Islet precursor cell (in vitro differentiated cells): Measurements from ENCODE around the gene GGA2.
"Not testable (repeated sequence)": the region's sequence is repeated elsewhere in the genome, so short reads cannot be mapped to it uniquely, and the experiment has no call there.

Experiments used
- DNase-seq: peaks from one replicate; pipeline ENCODE4 v3.0.0-alpha.2; 2018

Gene GGA2

GRCh38 chr16:23464196-23464595 lies 46.1 kb downstream of the GGA2 start:
- no peak for DNase-seq

- not testable (repeated sequence) for DNase-seq
Measured at GRCh38 chr16:23462994-23463393, 47.3 kb downstream of the GGA2 start.

DNA sequence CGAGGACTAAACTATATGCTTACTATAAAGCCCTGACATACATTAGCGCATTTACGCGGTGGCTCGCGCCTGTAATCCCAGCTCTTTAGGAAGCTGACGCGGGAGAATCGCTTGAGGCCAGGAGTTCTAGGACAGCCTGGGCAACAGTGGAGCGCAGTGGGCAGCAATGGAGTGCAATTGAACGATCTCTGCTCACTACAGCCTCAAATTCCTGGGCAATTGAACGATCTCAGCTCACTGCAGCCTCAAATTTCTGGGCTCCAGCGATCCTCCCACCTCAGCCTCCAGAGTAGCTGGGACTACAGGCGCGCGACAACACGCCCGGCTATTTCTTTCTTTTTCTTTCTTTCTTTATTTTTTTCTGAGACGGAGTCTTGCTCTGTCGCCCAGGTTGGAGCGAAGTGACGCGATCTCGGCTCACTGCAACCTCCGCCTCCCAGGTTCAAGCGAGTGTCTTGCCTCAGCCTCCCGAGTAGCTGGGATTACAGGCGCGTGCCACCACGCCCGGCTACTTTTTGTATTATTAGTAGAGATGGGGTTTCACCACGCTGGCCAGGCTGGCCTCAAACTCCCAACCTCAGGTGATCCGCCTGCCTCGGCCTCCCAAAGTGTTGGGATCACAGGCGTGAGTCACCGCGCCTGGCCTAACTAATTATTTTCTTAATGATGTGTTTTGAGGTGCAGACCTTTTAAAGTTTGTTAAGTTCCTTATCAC lies 56.8 kb downstream of the GGA2 start:
- DNase-seq, result no peak

GRCh38 chr16:23452572-23453337 lies 57.5 kb downstream of the GGA2 start, which contains the start of gene COG7:
Gene COG7 (minus strand): TSS chr16:23453189. CDS start chr16:23452994, 195 bp downstream.
- peak; percentile 93 for DNase-seq

DNA sequence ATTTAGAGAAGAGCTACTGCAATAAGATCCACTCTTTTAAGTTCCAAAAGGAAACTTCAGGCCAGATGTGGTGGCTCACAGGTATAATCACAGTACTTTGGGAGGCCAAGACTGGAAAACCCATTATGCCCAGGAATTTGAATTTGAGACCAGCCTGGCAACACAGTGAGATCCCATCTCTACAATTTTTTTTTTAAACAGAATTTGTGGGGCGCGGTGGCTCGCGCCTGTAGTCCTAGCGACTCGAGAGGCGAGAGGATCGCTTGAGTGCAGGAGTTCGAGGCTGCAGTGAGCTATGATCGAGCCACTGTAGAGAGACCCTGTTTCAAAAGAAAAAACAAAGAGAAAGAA lies 58.1 kb downstream of the GGA2 start:
- DNase-seq, result no peak

GRCh38 chr16:23448392-23448791 lies 61.9 kb downstream of the GGA2 start:
- DNase-seq, result no peak

DNA sequence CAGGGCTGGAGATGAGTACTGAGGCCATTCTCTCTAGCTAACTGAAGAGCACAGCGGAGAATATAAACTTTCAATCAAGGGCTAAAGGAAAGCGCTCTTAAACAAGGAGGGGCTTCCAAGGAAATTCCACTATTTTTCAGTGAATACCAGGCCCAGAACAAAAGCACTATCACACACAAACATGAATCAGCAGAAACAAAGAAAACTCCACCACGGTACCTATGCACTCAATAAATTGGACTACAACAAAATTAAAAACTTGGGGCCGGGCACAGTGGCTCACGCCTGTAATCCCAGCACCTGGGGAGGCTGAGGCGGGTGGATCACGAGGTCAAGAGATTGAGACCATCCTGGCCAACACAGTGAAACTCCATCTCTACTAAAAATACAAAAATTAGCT lies 72.8 kb downstream of the GGA2 start:
- DNase-seq, result not testable (repeated sequence)

- no peak for DNase-seq
Measured at GRCh38 chr16:23436951-23437350, 73.3 kb downstream of the GGA2 start.

- peak; percentile 85 for DNase-seq
Measured at GRCh38 chr16:23435500-23435899, 74.8 kb downstream of the GGA2 start.

DNA sequence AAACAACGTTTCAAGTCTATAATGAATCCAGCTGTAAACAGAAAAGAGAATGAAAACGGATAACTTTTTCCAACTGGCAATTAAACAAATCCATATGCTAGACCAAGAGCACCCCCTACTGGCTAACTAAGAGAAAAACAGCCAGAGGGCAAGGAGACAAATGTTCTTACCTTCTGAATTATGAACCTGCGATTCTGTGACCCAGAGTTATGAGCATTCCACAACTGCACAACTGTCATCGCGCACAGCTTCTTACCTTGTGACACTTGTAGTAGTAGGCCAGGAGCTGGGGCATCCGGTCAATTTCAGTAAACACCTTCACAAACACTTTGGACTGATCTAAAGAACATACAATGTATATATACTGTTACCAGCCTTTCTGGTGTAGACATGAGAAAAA lies 75.9 kb downstream of the GGA2 start:
- no peak for DNase-seq

- DNase-seq, result no peak
Measured at GRCh38 chr16:23433261-23433920, 76.9 kb downstream of the GGA2 start.

DNA sequence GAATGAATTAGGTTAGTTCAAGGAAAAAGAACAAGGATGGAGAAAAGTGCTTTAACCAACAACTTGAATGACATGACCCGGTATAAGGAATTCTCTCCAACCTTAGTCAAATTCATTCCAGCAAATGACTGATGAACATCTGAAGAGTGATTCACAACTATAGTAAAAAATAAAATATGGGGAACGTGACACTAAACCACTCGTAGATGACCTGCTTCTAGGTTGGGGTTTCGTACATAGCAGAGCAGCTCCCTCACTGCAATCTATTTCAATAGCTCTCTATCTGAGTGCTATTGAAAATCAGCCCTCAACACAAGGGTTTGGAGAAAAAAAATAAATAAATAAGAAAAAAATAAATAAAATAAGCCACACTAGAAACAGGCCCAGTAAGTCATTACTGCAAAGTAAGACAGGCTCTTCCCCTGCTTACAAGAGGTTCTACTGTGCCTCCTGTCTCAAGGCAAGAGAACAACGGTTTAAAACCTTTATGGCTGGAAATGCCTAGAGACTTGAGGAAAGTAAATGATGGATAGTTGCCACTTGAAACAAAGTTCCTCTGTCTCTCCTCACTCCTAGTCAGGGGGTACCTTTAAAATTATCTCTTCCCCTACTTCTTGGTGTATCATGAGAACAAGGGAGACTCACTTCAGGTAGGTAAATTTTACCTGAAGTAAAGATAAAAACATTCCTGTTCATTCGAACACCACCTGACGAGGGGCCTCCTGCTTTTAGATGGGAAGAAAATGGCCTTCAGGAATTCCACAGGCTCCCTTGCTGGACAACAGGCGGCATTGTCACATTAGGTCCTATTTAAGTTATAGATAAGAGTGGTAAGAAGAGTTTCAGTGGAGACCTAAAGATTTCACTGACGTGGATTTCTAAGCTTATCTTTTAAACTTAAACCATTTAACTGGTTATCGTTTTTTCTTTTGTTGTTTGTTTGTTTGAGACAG lies 77.8 kb downstream of the GGA2 start:
- no peak for DNase-seq

DNA sequence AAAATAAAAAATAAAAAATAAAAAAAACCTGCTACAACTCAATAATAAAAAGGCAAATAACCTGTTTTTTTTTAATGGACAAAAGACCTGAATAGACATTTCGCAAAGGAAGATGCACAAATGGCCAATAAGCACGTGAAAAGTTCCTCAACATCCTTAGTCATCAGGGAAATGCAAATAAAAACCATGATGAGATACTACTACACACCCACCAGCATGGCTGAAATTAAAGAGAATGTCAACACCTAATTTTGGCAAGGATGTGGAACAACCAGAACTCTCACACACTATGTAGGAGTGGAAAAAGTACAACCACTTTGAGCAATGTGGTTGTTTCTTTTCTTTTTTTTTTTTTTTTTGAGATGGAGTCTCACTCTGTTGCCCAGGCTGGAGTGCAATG lies 81.9 kb downstream of the GGA2 start:
- DNase-seq, result no peak

DNA sequence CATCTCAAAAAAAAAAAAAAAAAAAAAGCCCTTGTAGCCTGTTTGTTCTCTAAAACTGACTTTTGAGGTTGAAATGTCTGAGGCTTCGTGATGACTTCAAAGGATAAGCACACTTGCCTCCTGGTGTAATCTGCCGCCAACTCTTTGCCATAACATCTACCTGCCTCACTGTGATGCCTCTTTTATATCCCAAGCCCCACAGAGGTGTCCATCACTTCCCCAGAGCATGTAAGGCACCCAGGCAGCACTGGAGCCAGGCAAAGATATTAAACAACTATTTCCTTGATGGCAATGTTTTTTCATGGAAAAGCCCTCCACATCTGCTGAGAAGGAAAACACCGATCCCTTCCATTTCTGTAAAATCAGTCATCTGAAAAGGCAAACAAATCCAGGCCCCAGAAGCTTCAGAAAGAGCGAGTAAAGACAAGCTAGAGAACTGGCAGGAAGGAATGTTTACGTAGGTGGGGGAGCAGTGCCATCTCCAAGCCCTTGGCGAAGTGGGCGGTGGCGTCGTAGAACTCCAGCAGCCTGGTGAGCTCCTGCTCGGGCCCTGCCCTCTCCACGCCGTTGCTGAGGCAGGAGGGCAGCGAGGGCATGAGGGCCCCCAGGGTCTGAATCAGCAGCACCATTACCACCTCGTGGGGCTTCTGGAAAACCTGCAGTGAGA lies 85.9 kb downstream of the GGA2 start:
- no peak for DNase-seq

GRCh38 chr16:23423496-23424049 lies 86.7 kb downstream of the GGA2 start:
- DNase-seq, result peak; percentile 69

- DNase-seq, result no peak
Measured at GRCh38 chr16:23420011-23420410, 90.3 kb downstream of the GGA2 start.

- DNase-seq, result no peak
Measured at GRCh38 chr16:23416816-23417215, 93.5 kb downstream of the GGA2 start.

DNA sequence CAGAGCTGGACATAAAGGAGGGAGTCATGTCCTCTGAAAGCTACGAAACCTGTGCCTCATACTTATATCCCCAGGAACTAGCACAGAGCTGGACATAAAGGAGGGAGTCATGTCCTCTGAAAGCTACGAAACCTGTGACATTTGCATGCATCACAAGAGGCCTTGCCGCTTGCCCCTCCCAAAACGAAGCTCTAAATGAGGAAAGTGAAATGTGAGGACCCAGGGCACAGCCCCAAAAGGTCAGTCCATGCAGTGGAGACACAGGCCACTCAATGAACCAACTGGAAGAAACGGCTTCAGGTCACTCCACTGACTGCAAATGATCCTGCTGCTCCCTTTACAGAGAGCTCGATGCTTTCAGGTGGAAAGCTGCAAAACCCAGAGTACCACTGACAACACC lies 95.6 kb downstream of the GGA2 start:
- DNase-seq, result no peak
